ENCODE results near the gene PGA4. TPM values are rescaled to one million over a fixed set of nuclear protein-coding genes. Genes with fewer than 3 reads are reported as not detected.

The PGA4 gene
- total and polyA plus RNA-seq, 3 experiments from 2014 or later = not detected

DNA sequence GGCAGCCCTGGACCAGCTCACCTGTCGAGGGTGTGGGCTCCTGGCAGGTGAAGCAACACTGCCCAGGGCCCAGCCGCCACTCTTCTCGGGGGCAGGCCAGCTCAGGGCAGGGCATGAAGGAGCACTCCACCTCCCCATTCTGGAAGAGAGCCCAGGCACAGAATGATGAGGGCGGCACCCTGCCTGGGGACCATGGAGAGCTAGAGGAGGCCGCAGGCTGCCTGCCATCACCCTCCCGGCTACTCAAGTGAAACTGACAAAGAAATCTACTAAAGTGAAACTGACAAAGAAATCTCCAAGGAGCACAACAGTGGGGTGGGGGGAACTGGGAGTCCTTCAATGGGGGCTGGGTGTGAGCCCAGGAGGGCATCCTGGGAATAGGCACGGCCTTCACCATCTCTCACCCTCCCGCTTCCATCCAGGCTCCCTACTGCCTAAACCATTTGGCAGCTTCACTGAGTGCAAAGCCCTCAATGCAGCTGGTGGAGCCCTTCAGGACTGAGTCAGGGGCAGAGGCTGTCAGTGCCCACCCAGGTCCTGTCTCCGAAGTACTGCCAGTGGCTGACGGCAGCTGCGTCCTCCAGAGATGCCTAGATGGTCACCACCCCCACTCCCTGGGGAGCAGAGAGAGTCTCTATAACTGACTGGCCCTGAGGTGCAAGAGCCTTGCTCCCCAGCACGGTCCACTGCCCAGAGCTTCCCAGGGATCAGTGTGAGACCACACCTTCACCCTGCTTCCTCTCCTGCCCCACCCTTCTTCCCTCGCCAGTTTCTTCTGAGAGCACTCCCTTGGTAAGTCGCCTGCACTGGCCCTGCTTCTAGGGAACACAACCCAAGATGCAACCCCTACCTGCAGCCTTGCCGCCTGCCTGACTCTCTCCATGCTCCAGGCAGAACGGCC, 51.3 kb downstream of the PGA4 start:
- Histone ChIP-seq H3K27ac (ENCODE audit: low read depth, low read length) (no peak overlapping the region), H3K36me3 (ENCODE audit: insufficient read depth, low read length) (no peaks in the 10 kb centered on the region), H3K4me3 (ENCODE audit: low read length) (no peak overlapping the region), H3K4me1 (ENCODE audit: insufficient read depth, low read length) (no peaks in the 10 kb centered on the region), H3K27me3 (ENCODE audit: insufficient read depth, low read length, poor library complexity, severe bottlenecking) (no peaks in the 10 kb centered on the region), H3K9me3 (ENCODE audit: low read length) (no peaks in the 10 kb centered on the region)
- H3K27ac Mint-ChIP-seq = peak overlapping the region in 1 of 8 donors; percentile 36
- no peaks in the 10 kb centered on the region for H3K4me1 Mint-ChIP-seq
- no peaks in the 10 kb centered on the region for H3K36me3 Mint-ChIP-seq
- H3K4me3 Mint-ChIP-seq = no peak overlapping the region
- peaks cover 0 to 4% of the 10 kb centered on the region in 2 donors for H3K27me3 Mint-ChIP-seq
- no peaks in the 10 kb centered on the region for H3K9me3 Mint-ChIP-seq
- CTCF ChIA-PET = no interaction called here
- POLR2A ChIA-PET = interaction anchor here (0.5 kb wide), 1 partner anchor 154 kb away, joined by 9 read pairs; no protein-coding TSS in a partner anchor
- DNase-seq = no peak

- Histone ChIP-seq H3K9me3 (ENCODE audit: low read length) (no peaks in the 10 kb centered on the region), H3K36me3 (ENCODE audit: insufficient read depth, low read length) (no peaks in the 10 kb centered on the region), H3K27me3 (ENCODE audit: insufficient read depth, low read length, poor library complexity, severe bottlenecking) (no peaks in the 10 kb centered on the region), H3K4me1 (ENCODE audit: insufficient read depth, low read length) (no peaks in the 10 kb centered on the region), H3K27ac (ENCODE audit: low read depth, low read length) (no peak overlapping the region), H3K4me3 (ENCODE audit: low read length) (no peak overlapping the region)
- Mint-ChIP-seq H3K27ac (peak overlapping the region in 1 of 8 donors; percentile 2), H3K27me3 (peaks cover 0 to 4% of the 10 kb centered on the region in 2 donors), H3K4me1 (no peaks in the 10 kb centered on the region), H3K36me3 (no peaks in the 10 kb centered on the region), H3K9me3 (no peaks in the 10 kb centered on the region), H3K4me3 (no peak overlapping the region)
- ChIA-PET POLR2A (no interaction called here), CTCF (no interaction called here)
- no peak for DNase-seq
These were observed 51.9 kb downstream of the PGA4 start for GRCh38 chr11:61274084-61274483.

DNA sequence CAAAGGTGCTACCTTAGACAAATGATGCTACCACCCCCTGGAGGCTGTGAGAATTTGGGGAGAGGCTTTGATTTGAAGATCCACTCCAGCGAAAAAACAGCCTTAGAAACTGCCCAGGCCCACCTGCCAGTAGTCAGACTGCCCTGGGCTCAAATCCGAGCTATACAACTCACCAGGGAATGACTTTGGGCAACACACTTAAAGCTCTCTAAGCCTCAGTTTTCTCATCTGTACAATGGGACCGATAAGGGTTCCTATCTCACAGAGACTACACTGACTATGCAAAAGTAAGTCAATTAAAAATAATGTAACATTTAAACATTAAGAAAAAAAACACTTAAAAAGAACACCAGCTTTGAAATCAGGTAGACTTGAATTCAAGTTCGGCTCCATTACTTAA, 53.0 kb downstream of the PGA4 start:
- Mint-ChIP-seq H3K27me3 (peaks cover 0 to 4% of the 10 kb centered on the region in 2 donors), H3K4me1 (no peaks in the 10 kb centered on the region), H3K4me3 (no peak overlapping the region), H3K36me3 (no peaks in the 10 kb centered on the region), H3K9me3 (no peaks in the 10 kb centered on the region), H3K27ac (no peak overlapping the region)
- Histone ChIP-seq H3K9me3 (ENCODE audit: low read length) (no peaks in the 10 kb centered on the region), H3K4me3 (ENCODE audit: low read length) (no peak overlapping the region), H3K27ac (ENCODE audit: low read depth, low read length) (no peak overlapping the region), H3K4me1 (ENCODE audit: insufficient read depth, low read length) (no peaks in the 10 kb centered on the region), H3K27me3 (ENCODE audit: insufficient read depth, low read length, poor library complexity, severe bottlenecking) (no peaks in the 10 kb centered on the region), H3K36me3 (ENCODE audit: insufficient read depth, low read length) (no peaks in the 10 kb centered on the region)
- ChIA-PET CTCF (no interaction called here), POLR2A (no interaction called here)
- DNase-seq = no peak

DNA sequence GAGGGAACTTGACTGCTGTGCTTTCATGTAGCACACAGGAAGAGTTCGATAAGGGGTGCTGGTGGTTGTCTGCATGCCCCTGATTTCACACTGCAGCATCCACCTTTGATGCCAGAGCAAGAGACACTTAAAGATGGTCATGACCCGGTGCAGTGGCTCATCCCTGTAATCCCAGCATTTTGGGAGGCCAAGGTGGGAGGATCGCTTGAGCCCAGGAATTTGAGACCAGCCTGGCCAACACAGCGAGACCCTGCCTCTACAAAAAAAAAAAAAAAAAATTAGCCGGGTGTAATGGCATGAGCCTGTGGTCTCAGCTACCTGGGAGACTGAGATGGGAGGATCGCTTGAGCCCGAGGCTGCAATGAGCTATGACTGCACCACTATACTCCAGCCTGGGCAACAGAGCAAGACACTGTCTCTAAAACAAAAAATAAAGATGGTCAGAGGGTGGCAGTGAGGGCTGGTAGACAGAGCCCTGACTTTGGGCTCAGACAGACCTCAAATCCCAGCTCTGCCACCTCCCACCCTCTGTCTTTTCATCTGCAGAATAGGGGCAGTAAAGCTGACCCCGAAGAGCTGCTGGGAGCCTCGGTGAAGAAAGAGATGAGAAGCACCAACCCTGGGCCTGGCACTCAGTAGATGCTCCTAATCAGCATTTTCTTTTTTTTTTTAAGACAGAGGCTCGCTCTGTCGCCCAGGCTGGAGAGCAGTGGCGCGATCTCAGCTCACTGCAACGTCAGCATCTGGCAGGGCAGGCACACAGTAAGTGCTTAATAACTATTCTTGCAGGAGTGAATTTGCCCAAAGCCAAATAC, 55.2 kb downstream of the PGA4 start:
- H3K27ac ChIP-seq (ENCODE audit: low read depth, low read length) = no peak overlapping the region
- Mint-ChIP-seq H3K36me3 (no peaks in the 10 kb centered on the region), H3K27ac (no peak overlapping the region), H3K4me1 (no peaks in the 10 kb centered on the region), H3K4me3 (no peak overlapping the region), H3K27me3 (peaks cover 0 to 4% of the 10 kb centered on the region in 2 donors), H3K9me3 (no peaks in the 10 kb centered on the region)
- no peaks in the 10 kb centered on the region for H3K9me3 ChIP-seq (ENCODE audit: low read length)
- no peaks in the 10 kb centered on the region for H3K36me3 ChIP-seq (ENCODE audit: insufficient read depth, low read length)
- H3K27me3 ChIP-seq (ENCODE audit: insufficient read depth, low read length, poor library complexity, severe bottlenecking) = no peaks in the 10 kb centered on the region
- no peak for DNase-seq
- CTCF ChIA-PET = no interaction called here
- H3K4me1 ChIP-seq (ENCODE audit: insufficient read depth, low read length) = no peaks in the 10 kb centered on the region
- POLR2A ChIA-PET = no interaction called here
- H3K4me3 ChIP-seq (ENCODE audit: low read length) = no peak overlapping the region

DNA sequence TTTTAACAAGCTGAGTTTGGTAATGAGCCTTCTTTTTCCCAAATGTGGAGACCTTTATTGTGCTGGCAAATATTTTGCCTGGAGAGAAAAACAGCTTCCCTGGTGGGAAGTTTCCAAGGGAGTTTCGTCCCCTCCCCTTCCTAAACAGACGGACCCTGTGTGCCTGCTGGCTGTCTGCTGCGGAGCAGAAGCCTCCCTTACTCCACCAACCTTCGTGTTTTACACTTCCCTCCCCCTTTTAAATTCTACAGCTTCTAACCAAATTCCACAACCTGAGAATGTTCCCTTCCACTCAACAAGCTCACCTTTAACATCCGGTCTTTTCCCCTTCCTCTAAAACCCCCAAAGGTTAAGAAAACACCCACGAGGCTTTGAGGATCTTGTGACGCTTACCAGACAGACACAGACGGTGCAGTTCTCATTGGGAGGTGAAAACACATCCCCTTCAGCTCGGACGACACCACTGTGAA, 55.9 kb downstream of the PGA4 start:
- Mint-ChIP-seq H3K9me3 (no peaks in the 10 kb centered on the region), H3K36me3 (no peaks in the 10 kb centered on the region), H3K27me3 (peaks cover 0 to 4% of the 10 kb centered on the region in 2 donors), H3K27ac (no peak overlapping the region), H3K4me1 (no peaks in the 10 kb centered on the region), H3K4me3 (no peak overlapping the region)
- Histone ChIP-seq H3K36me3 (ENCODE audit: insufficient read depth, low read length) (no peaks in the 10 kb centered on the region), H3K27me3 (ENCODE audit: insufficient read depth, low read length, poor library complexity, severe bottlenecking) (no peaks in the 10 kb centered on the region), H3K9me3 (ENCODE audit: low read length) (no peaks in the 10 kb centered on the region), H3K4me1 (ENCODE audit: insufficient read depth, low read length) (no peaks in the 10 kb centered on the region), H3K4me3 (ENCODE audit: low read length) (no peak overlapping the region), H3K27ac (ENCODE audit: low read depth, low read length) (no peak overlapping the region)
- no peak for DNase-seq
- CTCF ChIA-PET = no interaction called here
- POLR2A ChIA-PET = no interaction called here

DNA sequence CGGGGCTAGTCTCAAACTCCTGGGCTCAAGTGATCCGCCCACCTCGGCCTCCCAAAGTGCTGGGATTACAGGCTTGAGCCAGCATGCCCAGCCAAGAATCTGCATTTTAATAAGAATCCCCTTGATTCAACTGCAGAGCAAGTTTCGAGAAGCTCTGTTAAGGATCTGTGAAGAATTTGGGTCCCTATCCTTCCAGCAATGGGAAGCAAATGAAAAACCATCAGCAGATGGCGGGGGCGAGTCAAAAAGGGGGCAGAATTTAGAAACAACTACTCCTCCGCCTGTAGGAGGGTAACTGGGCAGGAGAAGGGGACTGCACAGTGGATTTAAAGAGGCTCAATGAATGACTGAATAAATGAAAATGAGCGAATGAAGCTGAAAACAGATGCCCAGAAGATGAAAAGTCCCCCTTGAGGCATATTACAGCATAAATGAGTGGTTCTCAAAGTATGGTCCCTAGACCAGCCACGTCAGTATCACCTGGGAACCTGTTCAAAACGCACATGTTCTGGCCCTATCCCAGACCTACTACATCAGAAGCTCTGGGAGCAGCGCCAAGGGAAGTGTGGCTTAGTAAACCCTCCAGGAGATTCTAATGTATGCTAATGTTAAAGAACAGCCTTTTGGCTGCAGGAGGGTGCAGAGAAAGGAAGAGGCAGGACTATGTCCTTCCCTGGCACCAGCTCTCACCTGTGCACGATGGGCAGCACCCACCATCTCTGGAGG, 58.0 kb downstream of the PGA4 start:
- H3K4me3 Mint-ChIP-seq = no peak overlapping the region
- H3K36me3 Mint-ChIP-seq = no peaks in the 10 kb centered on the region
- no peaks in the 10 kb centered on the region for H3K9me3 Mint-ChIP-seq
- H3K4me1 Mint-ChIP-seq = no peaks in the 10 kb centered on the region
- no peak for DNase-seq
- no peak overlapping the region for H3K27ac Mint-ChIP-seq
- POLR2A ChIA-PET = no interaction called here
- Histone ChIP-seq H3K4me1 (ENCODE audit: insufficient read depth, low read length) (no peaks in the 10 kb centered on the region), H3K27ac (ENCODE audit: low read depth, low read length) (no peak overlapping the region), H3K9me3 (ENCODE audit: low read length) (no peaks in the 10 kb centered on the region), H3K4me3 (ENCODE audit: low read length) (no peak overlapping the region), H3K36me3 (ENCODE audit: insufficient read depth, low read length) (no peaks in the 10 kb centered on the region), H3K27me3 (ENCODE audit: insufficient read depth, low read length, poor library complexity, severe bottlenecking) (no peaks in the 10 kb centered on the region)
- no peaks in the 10 kb centered on the region for H3K27me3 Mint-ChIP-seq
- CTCF ChIA-PET = no interaction called here

DNA sequence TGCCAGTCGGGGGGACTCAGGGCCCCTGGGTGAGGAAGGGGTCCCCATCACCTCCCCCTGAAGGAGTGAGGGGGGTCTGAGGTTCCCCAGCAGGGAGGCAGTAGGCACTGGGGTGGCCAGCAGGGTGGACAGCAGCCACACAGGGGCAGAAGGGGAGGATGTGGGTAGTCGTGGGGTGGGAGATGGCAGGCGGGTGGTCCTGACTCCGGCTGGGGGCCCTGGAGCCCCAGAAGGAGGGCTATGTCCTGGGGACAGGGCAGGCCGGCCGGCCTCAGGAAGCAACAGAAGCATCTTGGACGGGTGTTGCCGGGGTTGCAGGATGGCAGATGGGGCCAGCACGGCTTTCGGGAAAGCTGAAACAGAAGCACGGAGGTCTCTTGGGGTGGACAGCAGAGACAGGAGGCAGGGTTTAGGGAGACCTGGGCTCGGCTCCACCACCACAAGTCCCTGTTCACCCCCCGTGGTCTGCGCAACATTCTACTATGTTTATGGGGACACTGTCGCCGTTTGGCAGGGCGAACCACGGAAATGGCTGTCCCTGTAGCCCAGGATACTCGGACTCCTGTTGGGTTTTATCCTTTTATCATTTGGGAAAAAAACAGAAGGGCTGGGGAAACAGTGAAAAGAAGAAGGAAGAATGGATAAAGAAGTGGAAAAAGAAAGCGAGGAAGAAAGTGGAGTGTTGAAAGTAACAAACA, 58.9 kb downstream of the PGA4 start:
- Histone ChIP-seq H3K27ac (ENCODE audit: low read depth, low read length) (no peak overlapping the region), H3K4me3 (ENCODE audit: low read length) (no peak overlapping the region), H3K9me3 (ENCODE audit: low read length) (no peaks in the 10 kb centered on the region), H3K27me3 (ENCODE audit: insufficient read depth, low read length, poor library complexity, severe bottlenecking) (no peaks in the 10 kb centered on the region), H3K4me1 (ENCODE audit: insufficient read depth, low read length) (no peaks in the 10 kb centered on the region), H3K36me3 (ENCODE audit: insufficient read depth, low read length) (no peaks in the 10 kb centered on the region)
- H3K4me3 Mint-ChIP-seq = no peak overlapping the region
- H3K27ac Mint-ChIP-seq = no peak overlapping the region
- POLR2A ChIA-PET = no interaction called here
- no peaks in the 10 kb centered on the region for H3K27me3 Mint-ChIP-seq
- CTCF ChIA-PET = no interaction called here
- no peaks in the 10 kb centered on the region for H3K36me3 Mint-ChIP-seq
- H3K4me1 Mint-ChIP-seq = no peaks in the 10 kb centered on the region
- no peaks in the 10 kb centered on the region for H3K9me3 Mint-ChIP-seq
- no peak for DNase-seq

Data from CD8-positive, alpha-beta memory T cell (primary cell).